ENCODE data around the gene ADCY7. TPM values are rescaled to one million over a fixed set of nuclear protein-coding genes. Genes with fewer than 3 reads are reported as not detected.

ADCY7 gene
- total RNA-seq, 1 donor from 2014 or later = 36.2 TPM

DNA sequence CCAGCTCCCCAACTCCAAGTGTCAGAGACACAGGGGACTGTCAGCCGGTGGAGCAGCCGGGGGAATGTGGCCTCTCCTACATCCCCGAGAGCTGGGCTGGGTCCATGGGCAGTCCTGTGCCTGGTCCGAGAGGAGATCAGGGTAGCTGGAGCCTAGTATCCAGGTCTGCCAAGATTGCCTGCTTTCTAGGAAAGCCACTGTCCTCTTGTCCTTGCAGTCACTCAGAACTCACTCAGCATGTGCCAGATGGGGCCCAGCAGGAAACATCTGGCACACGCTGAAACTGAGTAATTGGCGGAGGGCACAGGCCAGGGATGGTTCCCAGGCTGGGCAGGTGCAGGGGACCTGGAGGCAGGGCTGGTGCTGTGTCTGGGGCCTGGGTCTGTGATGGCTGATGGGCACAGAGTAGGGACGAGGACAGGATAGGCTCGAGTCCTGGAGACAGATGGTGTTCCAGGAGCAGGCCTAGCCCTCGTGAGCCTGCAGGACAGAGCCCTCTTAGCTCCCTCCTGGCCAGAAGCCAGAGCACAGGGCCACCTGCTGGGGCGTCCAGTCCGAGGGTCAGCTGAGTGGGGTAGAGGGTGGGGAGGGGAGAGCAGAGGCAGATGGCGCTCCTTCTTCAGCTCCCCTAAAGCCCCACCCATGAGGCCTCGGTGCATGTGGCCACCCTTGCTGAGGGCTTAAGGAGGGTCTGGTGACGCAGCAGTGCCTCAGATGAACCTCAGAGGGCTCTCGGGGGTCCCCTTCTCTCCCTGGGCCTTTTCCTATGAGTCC, 31.1 kb downstream of the ADCY7 start:
- no peaks in the 10 kb centered on the region for H3K27me3 ChIP-seq (ENCODE audit: control insufficient read depth, insufficient read depth, low read length)
- H3K36me3 ChIP-seq (ENCODE audit: control insufficient read depth, insufficient read depth, low read length) = no peaks in the 10 kb centered on the region
- TF ChIP-seq, protein P1, sequence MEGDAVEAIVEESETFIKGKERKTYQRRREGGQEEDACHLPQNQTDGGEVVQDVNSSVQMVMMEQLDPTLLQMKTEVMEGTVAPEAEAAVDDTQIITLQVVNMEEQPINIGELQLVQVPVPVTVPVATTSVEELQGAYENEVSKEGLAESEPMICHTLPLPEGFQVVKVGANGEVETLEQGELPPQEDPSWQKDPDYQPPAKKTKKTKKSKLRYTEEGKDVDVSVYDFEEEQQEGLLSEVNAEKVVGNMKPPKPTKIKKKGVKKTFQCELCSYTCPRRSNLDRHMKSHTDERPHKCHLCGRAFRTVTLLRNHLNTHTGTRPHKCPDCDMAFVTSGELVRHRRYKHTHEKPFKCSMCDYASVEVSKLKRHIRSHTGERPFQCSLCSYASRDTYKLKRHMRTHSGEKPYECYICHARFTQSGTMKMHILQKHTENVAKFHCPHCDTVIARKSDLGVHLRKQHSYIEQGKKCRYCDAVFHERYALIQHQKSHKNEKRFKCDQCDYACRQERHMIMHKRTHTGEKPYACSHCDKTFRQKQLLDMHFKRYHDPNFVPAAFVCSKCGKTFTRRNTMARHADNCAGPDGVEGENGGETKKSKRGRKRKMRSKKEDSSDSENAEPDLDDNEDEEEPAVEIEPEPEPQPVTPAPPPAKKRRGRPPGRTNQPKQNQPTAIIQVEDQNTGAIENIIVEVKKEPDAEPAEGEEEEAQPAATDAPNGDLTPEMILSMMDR (IDR thresholded peaks at IDR 0.05; ENCODE audit: insufficient read depth, low read length, poor library complexity, severe bottlenecking) = no peak
- no peak overlapping the region for H3K4me3 ChIP-seq (ENCODE audit: low read depth, low read length)
- no peak for DNase-seq (ENCODE audit: low read depth)

DNA sequence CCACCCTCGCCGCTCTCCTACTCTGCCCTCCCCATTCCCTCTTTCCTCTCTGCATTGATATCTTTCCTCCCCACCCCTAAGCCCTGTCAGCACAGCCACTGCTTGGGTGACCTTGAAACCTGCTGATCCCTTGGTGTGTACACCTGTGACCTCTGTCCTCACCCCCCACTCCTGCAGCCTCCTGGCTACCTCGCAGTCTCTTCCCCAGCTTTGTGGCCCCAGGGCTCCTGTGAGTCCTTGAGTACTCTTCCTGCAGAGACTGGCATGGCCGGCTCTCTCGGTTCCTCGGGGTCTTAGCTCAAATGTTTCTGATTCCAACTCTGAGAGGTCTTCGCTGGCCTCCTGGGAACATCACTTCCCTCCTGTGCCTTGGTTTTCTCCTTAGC, 31.7 kb downstream of the ADCY7 start:
- TF ChIP-seq, protein P1 (IDR thresholded peaks at IDR 0.05; ENCODE audit: insufficient read depth, low read length, poor library complexity, severe bottlenecking) = no peak
- H3K36me3 ChIP-seq (ENCODE audit: control insufficient read depth, insufficient read depth, low read length) = no peaks in the 10 kb centered on the region
- DNase-seq (ENCODE audit: low read depth) = no peak
- H3K27me3 ChIP-seq (ENCODE audit: control insufficient read depth, insufficient read depth, low read length) = no peaks in the 10 kb centered on the region
- no peak overlapping the region for H3K4me3 ChIP-seq (ENCODE audit: low read depth, low read length)

DNA sequence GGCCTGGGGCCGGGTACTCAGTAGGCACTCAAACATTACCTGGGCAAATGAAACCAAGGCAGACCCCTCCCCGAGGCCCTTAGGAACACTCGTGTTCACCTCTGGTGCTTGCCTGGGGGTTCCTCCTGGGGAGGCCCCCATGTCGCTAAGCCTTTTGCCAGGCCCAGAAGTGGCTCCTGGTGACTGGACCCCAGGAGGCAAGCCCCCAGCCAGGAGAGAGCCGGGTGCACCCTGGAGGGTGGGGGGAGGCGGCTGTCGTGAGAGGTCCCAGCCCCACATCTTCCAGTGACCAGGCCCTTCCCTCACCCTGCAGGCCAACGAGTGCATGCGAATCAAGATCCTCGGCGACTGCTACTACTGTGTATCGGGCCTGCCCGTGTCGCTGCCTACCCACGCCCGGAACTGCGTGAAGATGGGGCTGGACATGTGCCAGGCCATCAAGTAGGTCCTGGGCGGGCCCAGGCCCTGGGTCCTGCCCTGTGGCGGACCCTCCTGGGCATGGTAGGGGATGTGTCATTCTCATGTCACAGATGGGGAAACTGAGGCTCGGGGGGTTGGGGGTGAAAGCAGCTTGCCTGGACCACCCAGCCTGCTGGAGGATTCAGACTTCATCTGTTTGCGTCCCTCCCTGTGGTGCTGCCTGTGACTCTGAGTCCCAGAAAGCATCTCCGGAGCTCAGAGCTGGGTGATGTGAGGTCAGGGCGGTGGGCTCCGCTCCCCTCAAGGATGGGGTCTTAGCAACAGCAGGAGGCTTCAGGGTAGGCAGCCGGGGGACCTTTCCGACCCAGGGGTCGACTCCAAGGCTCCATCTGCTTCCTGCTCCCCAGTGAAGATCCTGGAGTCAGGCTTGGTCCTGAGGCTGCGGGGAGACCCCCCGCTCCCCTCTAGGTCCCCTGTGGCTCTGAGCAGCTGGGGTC, 32.5 kb downstream of the ADCY7 start:
- TF ChIP-seq, protein P1 (IDR thresholded peaks at IDR 0.05; ENCODE audit: insufficient read depth, low read length, poor library complexity, severe bottlenecking) = no peak
- no peak for DNase-seq (ENCODE audit: low read depth)
- Histone ChIP-seq H3K36me3 (ENCODE audit: control insufficient read depth, insufficient read depth, low read length) (no peaks in the 10 kb centered on the region), H3K4me3 (ENCODE audit: low read depth, low read length) (no peak overlapping the region), H3K27me3 (ENCODE audit: control insufficient read depth, insufficient read depth, low read length) (no peaks in the 10 kb centered on the region)

DNA sequence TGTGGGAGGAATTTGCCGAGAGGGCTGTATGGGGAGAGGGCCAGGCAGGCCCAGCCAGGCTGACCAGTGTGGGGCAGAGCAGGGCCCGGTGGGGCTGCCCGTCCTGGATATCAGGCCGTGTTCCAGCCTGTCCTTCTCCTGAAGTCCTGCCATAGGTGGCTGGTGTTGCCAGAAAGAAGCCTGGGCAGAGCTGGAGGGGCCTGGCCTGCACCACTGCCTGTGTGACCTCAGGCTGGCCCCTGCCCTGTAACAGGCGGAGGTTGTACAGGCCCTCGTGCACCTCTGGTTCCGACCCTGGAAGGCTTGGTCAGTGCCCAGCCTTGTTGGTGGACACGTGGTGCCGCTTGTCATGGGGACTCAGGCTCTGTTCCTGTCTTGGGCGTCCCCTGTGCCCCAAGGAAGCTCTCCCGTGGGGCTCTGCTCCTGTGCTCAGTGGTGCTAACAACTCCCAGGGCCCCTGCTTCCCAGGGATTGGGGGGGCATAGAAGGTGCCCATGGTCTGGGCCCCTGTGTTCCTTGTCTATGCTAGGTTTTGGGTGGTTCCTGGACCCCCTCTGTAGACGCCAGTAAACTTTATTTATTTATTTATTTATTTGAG, 33.3 kb downstream of the ADCY7 start:
- Histone ChIP-seq H3K4me3 (ENCODE audit: low read depth, low read length) (no peak overlapping the region), H3K36me3 (ENCODE audit: control insufficient read depth, insufficient read depth, low read length) (no peaks in the 10 kb centered on the region), H3K27me3 (ENCODE audit: control insufficient read depth, insufficient read depth, low read length) (no peaks in the 10 kb centered on the region)
- TF ChIP-seq, protein P1 (IDR thresholded peaks at IDR 0.05; ENCODE audit: insufficient read depth, low read length, poor library complexity, severe bottlenecking) = no peak
- DNase-seq (ENCODE audit: low read depth) = no peak

DNA sequence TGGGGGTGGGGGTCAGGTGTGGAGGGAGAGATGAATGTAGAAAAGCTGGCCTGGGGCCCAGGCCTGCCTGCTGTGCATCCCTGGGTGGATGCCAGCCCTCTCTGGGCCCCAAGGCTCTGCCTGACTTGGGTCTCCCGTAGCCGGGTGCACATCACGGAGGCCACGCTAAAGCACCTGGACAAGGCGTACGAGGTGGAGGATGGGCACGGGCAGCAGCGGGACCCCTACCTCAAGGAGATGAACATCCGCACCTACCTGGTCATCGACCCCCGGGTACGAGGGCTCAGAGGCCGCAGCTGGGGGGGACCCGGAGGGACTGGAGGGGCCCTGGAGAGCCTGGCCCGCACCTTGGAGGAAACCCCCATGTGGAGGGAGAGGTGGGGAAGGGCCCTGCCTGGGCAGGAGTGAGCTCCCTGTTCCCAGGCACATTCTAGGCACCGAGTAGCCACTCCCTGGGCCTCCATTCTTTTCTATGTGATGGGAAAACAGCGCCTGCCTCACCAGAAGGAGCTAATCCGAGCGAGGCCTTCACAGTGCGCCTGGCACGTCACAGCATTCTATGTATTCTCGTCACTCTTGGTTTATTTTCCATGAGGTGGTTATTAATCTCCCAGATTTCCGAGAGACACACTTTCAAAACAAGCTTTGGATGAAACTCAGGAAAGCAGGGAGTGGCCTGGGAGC, 34.7 kb downstream of the ADCY7 start:
- TF ChIP-seq, protein P1 (IDR thresholded peaks at IDR 0.05; ENCODE audit: insufficient read depth, low read length, poor library complexity, severe bottlenecking) = no peak
- H3K27me3 ChIP-seq (ENCODE audit: control insufficient read depth, insufficient read depth, low read length) = no peaks in the 10 kb centered on the region
- DNase-seq (ENCODE audit: low read depth) = no peak
- H3K4me3 ChIP-seq (ENCODE audit: low read depth, low read length) = no peak overlapping the region
- no peaks in the 10 kb centered on the region for H3K36me3 ChIP-seq (ENCODE audit: control insufficient read depth, insufficient read depth, low read length)
